Esophagus squamous epithelium (tissue), 5 donors: ENCODE results near the gene BCAR1. TPM values are rescaled to one million over a fixed set of nuclear protein-coding genes. Genes with fewer than 3 reads are reported as not detected.

ENCODE experiments used
- DNase-seq: peaks from one replicate; lab custom pipeline; 2025; lab: John Stamatoyannopoulos, UW
- H3K27ac ChIP-seq, 4 donors: fragments of 200-600 bp; sonication (generic); one replicate each; pipeline ENCODE4 v1.5.1; 2016 to 2019; ENCODE audit warnings: mild to moderate bottlenecking in 1 of 4
- H3K27me3 ChIP-seq, 4 donors: fragments of 200-600 bp; sonication (generic); 1 replicate in 3 of 4; 2 replicates in 1 of 4; pipeline versions ENCODE4 v1.5.1 to v1.6.0; 2017 to 2021; ENCODE audit warnings: antibody characterized with exemption in 1 of 4
- H3K36me3 ChIP-seq, 3 donors: fragments of 200-600 bp; sonication (generic); one replicate each; pipeline ENCODE4 v1.5.1; 2016 to 2019
- H3K4me1 ChIP-seq, 3 donors: fragments of 200-600 bp; sonication (generic); one replicate each; pipeline ENCODE4 v1.5.1; 2017 to 2019
- H3K4me3 ChIP-seq, 4 donors: fragments of 200-600 bp; sonication (generic); 1 replicate in 3 of 4; 2 replicates in 1 of 4; pipeline ENCODE4 v1.5.1; 2016 to 2019; ENCODE audit warnings: mild to moderate bottlenecking in 2 of 4, moderate library complexity in 1 of 4
- H3K9me3 ChIP-seq, 3 donors: fragments of 200-600 bp; sonication (generic); one replicate each; pipeline ENCODE4 v1.5.1; 2016 to 2019
- POLR2A ChIP-seq, 4 donors: fragments of 450-650 bp; IDR thresholded peaks; one replicate each; pipeline ENCODE4 v1.6.1; 2017; ENCODE audit warnings: antibody characterized with exemption in 4 of 4, mild to moderate bottlenecking in 4 of 4, moderate library complexity in 3 of 4
- whole genome bisulfite sequencing, 2 donors: methylation state at CpG; one replicate each; pipeline ENCODE4 v1.1.5; 2018; 5-methylcytosine and 5-hydroxymethylcytosine counted together
- intact Hi-C: fragments of 100-400 bp; cut with DNase I; formaldehyde crosslinking; loops from one replicate; pipeline ENCODE4 v1.15.0; 2022
- total RNA-seq, 4 donors: library from RNA; depleted of rRNA; stranded (reverse); fragments of >200 nt; gene quantifications; one replicate each; pipeline ENCODE4 v1.1.0, GENCODE V29; 2016
- TF ChIP-seq, protein P1 (sequence below), 6 experiments: fragments of 450-650 bp in 4 of 6; fragments of 200-600 bp in 2 of 6; sonication (generic) in 2 of 6; IDR thresholded peaks; one replicate each; pipeline ENCODE4 v1.5.1; 2016 to 2019; ENCODE audit warnings: antibody characterized with exemption in 6 of 6, mild to moderate bottlenecking in 4 of 6, moderate library complexity in 4 of 6
- donor health status: DM: yes; HTN: yes; CAD: no.

The BCAR1 gene
- total RNA-seq, 4 donors from 2014 or later, result 26.8 to 51.9 (median 32.1) TPM

DNA sequence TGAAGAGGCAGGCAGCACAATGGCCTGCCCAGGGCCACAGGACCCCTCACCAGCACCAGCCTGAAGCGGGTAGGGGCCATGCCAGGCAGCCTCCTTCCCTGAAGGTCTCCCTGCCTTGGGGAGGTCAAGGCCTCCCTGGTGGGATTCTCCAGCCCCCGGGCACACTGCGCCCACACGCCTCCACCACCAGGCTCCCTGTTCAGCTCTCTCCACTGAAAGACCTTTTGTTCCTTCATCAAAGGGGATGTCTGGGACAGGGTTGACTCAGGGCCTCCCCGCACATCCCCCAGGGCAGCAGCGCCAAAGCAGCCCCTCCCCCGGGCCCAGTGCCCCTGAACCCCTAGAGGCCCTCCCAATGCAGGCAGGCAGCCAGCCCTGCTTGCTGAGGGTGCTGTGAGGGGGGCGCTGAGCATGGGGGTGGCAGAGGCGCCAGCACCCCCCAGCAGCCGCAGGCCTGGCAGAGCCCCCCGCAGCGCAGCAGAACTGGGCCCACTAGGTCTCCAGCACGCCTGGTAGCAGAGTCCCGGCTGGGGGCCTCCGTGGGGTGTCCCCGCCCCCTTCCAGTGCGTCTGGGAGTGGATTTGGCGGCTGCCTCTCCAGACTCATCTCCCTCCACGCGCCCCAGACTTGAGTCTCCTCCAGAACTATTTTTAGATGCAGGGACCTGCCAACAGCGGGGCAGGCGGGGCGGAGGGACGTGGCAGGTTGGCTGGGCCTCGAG is 13.1 kb downstream of the BCAR1 start:
- whole genome bisulfite sequencing, 2 donors, result 15% methylated on average over 4 of the region's 25 CpGs; no CpG with 5 or more reads in 1 of the 2 donors
- H3K27me3 ChIP-seq, result no peaks in the 10 kb centered on the region
- TF ChIP-seq, protein P1, sequence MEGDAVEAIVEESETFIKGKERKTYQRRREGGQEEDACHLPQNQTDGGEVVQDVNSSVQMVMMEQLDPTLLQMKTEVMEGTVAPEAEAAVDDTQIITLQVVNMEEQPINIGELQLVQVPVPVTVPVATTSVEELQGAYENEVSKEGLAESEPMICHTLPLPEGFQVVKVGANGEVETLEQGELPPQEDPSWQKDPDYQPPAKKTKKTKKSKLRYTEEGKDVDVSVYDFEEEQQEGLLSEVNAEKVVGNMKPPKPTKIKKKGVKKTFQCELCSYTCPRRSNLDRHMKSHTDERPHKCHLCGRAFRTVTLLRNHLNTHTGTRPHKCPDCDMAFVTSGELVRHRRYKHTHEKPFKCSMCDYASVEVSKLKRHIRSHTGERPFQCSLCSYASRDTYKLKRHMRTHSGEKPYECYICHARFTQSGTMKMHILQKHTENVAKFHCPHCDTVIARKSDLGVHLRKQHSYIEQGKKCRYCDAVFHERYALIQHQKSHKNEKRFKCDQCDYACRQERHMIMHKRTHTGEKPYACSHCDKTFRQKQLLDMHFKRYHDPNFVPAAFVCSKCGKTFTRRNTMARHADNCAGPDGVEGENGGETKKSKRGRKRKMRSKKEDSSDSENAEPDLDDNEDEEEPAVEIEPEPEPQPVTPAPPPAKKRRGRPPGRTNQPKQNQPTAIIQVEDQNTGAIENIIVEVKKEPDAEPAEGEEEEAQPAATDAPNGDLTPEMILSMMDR (IDR thresholded peaks at IDR 0.05), result no peak
- no peak for TF ChIP-seq POLR2A (IDR thresholded peaks at IDR 0.05)
- H3K4me3 ChIP-seq, result peak overlapping the region in 1 of 4 donors; percentile 33
- H3K36me3 ChIP-seq, result peaks cover 11 to 83% (median 34%) of the 10 kb centered on the region in 3 donors
- no peaks in the 10 kb centered on the region for H3K9me3 ChIP-seq
- intact Hi-C loops, result no loop called here
- H3K4me1 ChIP-seq, result peaks cover 15 to 48% (median 31%) of the 10 kb centered on the region in 3 donors
- peak overlapping the region; percentile 55 to 86 (median 66) for H3K27ac ChIP-seq
- no peak for DNase-seq

DNA sequence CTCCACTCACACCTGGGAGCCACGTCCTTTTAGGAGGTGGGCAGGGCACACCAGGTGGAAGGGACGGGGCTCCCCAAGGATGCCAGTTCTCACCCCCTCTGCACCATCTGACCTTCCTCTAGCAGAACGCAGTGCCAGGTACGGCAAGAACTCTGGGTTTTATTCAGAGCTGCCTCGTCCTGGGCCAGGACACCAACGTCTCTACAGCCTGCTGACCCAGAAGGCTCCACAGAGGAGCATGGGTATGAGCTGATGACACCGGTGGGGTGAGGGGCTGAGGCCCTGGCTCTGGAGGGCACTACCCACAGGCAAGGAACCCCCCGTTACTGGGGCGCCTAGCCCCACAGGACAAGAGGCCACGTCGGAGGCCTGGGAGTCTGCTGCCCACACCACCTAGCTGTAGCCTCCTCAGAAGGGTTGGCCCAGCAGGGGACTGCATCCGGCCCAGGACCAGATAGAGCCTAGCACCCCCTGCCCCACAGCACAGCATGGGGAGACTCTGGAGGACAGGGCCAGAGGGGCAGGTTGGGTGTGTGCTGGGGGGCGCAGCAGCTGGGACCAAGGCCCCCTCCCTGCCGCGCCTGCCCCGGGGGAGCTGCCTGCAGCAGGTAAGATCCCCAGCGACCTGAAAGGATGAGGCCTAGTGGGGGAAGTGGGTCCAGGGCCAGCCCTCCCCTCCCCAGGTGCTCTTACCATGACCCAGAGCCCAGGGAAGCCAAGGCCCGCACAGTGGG is 13.9 kb downstream of the BCAR1 start:
- H3K4me3 ChIP-seq, result no peak overlapping the region
- no peak for DNase-seq
- H3K9me3 ChIP-seq, result no peaks in the 10 kb centered on the region
- H3K4me1 ChIP-seq, result peaks cover 15 to 45% (median 31%) of the 10 kb centered on the region in 3 donors
- no peaks in the 10 kb centered on the region for H3K27me3 ChIP-seq
- 91% methylated on average over 5 of the region's 18 CpGs; no CpG with 5 or more reads in 1 of the 2 donors for WGBS, 2 donors
- TF ChIP-seq, protein P1 (IDR thresholded peaks at IDR 0.05), result no peak
- TF ChIP-seq POLR2A (IDR thresholded peaks at IDR 0.05), result no peak
- H3K36me3 ChIP-seq, result peaks cover 12 to 83% (median 33%) of the 10 kb centered on the region in 3 donors
- H3K27ac ChIP-seq, result peak overlapping the region in 3 of 4 donors; percentile 55 to 86 (median 71)
- intact Hi-C loops, result no loop called here

DNA sequence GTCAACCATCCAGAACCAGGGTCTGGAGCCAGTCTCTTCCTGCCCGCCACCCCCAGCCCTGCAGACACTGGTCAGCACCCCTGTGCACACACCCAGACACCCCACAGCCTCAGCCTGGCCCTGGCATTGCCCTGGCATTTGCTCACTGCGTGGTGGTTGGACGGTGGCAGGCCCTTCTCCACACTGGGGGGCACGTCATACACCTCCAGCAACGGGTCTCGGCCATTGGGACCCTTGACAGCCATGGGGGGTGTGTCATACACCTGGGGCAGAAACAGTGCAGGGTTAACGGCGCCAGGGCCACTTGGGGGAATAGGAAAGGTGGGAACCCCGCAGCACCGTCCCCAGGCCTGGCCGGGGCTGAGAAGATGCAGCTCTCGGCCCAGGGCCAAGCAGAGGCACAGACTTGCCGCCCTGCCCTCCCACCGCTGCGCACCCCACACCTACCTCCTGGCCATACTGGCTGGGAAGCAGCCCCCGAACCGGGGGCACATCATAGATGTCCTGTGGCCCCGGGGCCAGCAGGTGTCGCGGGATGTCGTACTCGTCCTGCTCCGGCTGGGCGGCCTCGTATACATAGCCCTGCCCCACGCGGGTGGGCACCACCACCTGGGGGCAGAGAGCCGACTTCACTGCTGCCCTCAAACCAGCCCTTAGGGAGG is 14.6 kb downstream of the BCAR1 start:
- no peak for DNase-seq
- intact Hi-C loops, result no loop called here
- no peaks in the 10 kb centered on the region for H3K9me3 ChIP-seq
- H3K27me3 ChIP-seq, result no peaks in the 10 kb centered on the region
- H3K4me1 ChIP-seq, result peaks cover 15 to 45% (median 31%) of the 10 kb centered on the region in 3 donors
- H3K36me3 ChIP-seq, result peaks cover 9 to 83% (median 32%) of the 10 kb centered on the region in 3 donors
- no peak overlapping the region for H3K27ac ChIP-seq
- H3K4me3 ChIP-seq, result no peak overlapping the region
- 100% methylated on average over 2 of the region's 28 CpGs; no CpG with 5 or more reads in 1 of the 2 donors for WGBS, 2 donors
- TF ChIP-seq, protein P1 (IDR thresholded peaks at IDR 0.05), result no peak
- TF ChIP-seq POLR2A (IDR thresholded peaks at IDR 0.05), result no peak

DNA sequence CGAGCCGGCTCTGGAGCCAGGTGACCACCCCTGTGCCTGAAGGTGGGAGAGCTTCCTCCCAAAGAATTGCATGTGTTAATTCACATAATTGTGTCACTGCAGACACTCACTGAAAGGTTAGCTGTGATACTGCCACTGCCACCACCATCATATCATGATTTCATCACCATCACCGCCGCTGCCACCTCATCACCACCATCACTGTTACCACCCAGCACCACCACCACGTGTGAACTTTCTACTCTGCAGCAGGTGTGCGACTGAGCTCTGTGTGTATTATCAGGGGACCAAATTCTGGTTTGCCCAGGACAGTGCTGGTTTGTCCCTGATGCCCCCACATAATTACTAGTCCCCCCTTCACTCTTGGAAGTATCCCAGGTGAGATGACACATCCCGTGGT is 15.2 kb downstream of the BCAR1 start:
- H3K36me3 ChIP-seq, result peaks cover 5 to 83% (median 26%) of the 10 kb centered on the region in 3 donors
- no peak for TF ChIP-seq POLR2A (IDR thresholded peaks at IDR 0.05)
- TF ChIP-seq, protein P1 (IDR thresholded peaks at IDR 0.05), result no peak
- DNase-seq, result no peak
- no peaks in the 10 kb centered on the region for H3K27me3 ChIP-seq
- no peak overlapping the region for H3K27ac ChIP-seq
- H3K4me1 ChIP-seq, result peaks cover 15 to 45% (median 31%) of the 10 kb centered on the region in 3 donors
- intact Hi-C loops, result no loop called here
- no peak overlapping the region for H3K4me3 ChIP-seq
- WGBS, 2 donors, result 61 to 75% methylated on average over 5 of the region's 7 CpGs
- no peaks in the 10 kb centered on the region for H3K9me3 ChIP-seq
